Measurements from ENCODE around the gene WWOX. TPM values are rescaled to one million over a fixed set of nuclear protein-coding genes. Genes with fewer than 3 reads are reported as not detected.
"Not testable (repeated sequence)": the region's sequence is repeated elsewhere in the genome, so short reads cannot be mapped to it uniquely, and the experiment has no call there.

The WWOX gene
- total RNA-seq, 1 donor from 2014 or later = 13.1 TPM

DNA sequence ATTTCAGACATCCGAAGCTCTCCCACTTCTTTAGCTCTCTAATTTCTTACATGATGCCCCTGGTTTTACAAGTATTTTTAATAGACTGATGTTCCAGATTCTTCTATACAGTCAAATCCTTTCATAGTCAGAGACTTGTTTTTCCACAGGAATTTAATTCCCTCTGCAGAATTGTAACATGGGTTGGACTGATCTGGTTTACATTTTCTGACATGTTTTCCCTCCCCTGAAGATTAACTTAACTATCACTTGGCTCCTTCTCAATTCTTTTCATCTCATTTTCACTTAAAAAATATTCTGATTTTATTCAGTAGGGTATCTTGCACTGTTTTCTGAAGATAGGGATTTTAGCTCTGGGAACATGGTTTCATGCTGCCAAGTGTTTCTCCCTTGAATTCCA, 1148.9 kb downstream of the WWOX start:
- intact Hi-C loops (cut with DNase I) = no loop called here
- DNase-seq (ENCODE audit: missing footprints) (no peak), ATAC-seq (no peak)

DNA sequence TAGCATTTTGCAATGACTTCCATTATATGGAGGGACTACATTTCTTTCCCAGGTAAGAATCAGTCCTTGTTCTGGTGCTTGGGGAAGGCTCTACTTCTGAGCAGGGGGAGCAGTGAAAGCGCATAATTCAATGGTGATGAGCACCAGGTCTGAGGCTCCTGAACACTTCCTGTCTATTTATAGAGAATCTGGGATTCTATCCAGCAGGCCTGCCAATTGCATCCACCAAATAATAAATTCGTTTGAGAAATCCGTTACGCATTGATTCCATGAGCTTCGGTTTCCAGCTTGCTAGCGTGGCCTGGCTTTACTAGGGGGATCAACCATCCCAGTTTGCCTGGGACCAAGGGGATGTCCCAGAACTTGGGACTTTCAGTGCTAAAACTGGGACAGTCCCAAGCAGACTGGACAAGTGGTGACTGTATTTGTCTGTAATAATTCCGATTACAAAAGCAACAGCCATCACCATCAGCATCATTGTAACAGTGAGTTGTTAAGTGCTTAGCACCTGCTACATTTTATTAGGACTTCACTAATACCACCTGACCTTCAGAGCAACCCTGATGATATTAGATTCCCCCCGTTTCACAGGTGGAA, 1151.1 kb downstream of the WWOX start:
- ATAC-seq (no peak), DNase-seq (ENCODE audit: missing footprints) (no peak)
- intact Hi-C loops (cut with DNase I) = no loop called here

DNA sequence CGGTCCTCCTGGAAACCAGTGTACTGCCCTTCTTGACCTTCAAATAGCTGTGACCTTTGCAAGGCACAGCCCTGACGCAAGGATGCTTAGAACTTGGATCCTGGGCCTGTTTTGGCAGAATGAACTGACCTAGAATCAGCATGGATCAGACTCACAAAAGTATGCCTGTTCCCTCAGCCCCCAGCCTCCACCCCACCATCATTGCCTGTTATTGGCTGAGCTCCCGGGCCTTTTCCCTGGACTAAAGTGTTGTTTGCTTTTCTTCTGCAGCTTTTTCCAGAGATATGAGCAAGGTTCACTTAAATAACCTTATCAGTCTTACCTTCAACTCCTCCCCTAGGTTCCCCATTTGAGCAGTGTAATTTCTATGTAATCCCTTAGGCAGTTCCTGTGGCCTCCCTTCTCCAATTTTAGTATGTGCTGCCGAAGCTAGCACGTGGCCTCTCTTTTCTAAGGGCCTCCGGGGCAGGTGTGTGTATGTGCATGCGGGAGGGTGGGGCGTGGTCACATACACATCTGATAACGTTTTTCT, 1153.7 kb downstream of the WWOX start:
- intact Hi-C loops (cut with DNase I) = no loop called here
- DNase-seq (ENCODE audit: missing footprints) (no peak), ATAC-seq (no peak)

DNA sequence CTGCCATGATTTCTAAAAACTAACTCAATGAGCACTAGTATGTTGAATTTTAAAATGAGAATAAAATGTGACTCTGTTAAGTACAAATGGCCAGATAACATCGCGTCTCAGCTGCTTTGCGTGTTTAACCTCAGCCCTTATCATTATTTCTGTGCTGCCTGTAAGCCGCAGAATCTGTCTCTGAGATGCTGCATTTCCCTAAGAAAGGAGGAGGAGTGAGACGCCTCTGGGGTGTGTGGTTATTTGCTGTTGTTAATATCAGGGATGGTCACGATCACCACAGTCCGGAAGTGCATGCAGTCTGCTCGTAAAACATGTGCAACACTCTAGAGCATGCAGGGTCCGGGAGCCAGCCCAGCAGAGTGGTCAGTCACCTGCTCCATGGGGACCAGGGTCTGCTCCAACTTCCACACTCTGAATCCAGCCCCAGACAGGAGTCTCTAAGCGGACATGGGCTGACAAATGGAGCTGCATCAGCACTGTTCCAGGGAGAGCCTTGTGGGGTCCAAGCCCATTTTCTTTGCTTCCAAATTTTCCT, 1158.6 kb downstream of the WWOX start:
- DNase-seq (ENCODE audit: missing footprints) = no peak
- intact Hi-C loops (cut with DNase I) = loop anchor here (5.0 kb wide), 1 partner anchor 751 kb away; no protein-coding TSS in a partner anchor
- ATAC-seq = no peak

DNA sequence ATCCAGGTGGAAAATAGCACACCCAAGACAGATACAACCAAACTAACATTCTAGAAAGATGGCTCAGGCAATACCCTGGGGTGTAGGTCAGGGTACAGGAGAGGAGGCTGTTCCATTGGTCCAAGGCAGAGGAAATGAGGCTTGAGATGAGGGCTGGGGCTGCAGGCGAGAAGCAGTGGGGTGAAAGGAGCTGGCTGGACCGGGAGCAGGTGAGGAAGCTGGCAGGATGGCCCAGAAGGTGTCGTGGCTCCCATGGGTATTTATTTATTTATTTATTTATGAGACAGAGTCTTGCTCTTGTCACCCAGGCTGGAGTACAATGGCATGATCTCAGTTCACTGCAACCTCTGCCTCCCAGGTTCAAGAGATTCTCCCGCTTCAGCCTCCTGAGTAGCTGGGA, 1161.4 kb downstream of the WWOX start:
- not testable (repeated sequence) for ATAC-seq; DNase-seq (ENCODE audit: missing footprints)
- intact Hi-C loops (cut with DNase I) = loop anchor here (5.0 kb wide), 2 partner anchors 96 to 341 kb away; partner anchors contain the start of gene MAF

DNA sequence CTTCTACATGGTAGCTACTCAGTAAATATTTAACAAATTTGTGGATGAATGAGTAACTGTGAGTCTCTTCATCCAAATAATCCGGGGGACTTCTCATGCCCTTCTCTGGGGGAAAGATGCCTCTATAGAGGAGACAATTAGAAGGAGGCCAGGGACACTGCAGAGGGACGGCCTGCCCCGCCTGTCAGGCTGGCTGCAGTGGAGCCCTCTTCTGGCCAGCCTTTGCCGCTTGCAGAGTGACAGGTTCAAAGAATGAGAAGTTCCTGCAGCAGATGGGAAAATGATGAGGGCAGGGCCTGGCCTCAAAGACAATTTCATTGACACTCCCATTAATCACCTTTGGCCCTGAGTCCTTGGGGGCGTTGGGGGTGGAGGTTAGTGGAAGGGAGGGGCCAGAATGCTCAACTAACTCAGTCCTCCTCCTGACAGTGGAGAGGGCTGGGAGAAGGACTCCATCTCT, 1162.1 kb downstream of the WWOX start:
- DNase-seq (ENCODE audit: missing footprints) (peak; percentile 69), ATAC-seq (peak; percentile 47)
- intact Hi-C loops (cut with DNase I) = loop anchor here (5.0 kb wide), 2 partner anchors 96 to 341 kb away; partner anchors contain the start of gene MAF

DNA sequence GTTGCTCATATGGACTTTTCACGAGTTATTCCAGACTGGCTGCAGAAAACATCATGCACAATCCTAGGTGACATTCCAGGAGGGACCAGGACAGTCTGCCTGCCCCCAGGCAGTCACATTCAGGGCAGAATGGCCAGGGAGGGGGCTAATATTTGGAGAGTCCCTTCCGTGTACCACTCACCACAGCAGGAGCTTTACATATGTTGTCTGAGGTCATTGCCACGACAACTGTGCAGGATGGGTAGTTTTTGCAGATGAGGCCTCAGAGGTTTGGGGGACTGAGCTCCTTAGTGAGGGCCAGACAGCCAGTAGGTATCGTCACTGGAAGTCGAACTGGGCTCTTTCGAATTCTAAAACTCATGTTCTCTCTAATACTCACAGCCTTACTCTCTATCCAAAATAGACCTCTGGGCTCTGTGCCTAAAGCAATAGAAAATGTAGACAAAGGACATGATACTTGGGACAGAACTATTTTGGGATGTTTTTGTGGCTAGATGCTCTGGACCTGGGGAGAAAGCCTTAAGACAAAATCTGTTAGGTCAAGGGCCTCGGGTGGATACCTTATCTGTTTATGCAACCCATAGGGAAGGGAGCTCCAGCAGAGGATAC, 1162.6 kb downstream of the WWOX start:
- intact Hi-C loops (cut with DNase I) = loop anchor here (5.0 kb wide), 2 partner anchors 95 to 340 kb away; partner anchors contain the start of gene MAF
- ATAC-seq = peak; percentile 57
- no peak for DNase-seq (ENCODE audit: missing footprints)

Other genes with a start within 250 kb of the WWOX start
- not detected for gene CLEC3A, start 77.1 kb upstream of the WWOX start, total RNA-seq

Measured in Right ventricle myocardium inferior (tissue), 1 donor.